ENCODE data around the gene DPM2. TPM values are rescaled to one million over a fixed set of nuclear protein-coding genes. Genes with fewer than 3 reads are reported as not detected.

The DPM2 gene
- total and polyA plus RNA-seq, 4 donors = 20.5 to 51.3 (median 50.9) TPM

- Histone ChIP-seq H3K9me3 (ENCODE audit: control insufficient read depth in 4 of 4, insufficient read depth in 3 of 4, low read length in 3 of 4) (no peaks in the 10 kb centered on the region), H3K27me3 (ENCODE audit: control insufficient read depth in 3 of 3, insufficient read depth in 3 of 3, low read length in 2 of 3) (no peaks in the 10 kb centered on the region), H3K27ac (ENCODE audit: low read depth in 1 of 2, low read length in 1 of 2) (no peak overlapping the region), H3K9ac (ENCODE audit: insufficient read depth in 1 of 2, low read length in 2 of 2) (no peak overlapping the region), H3K4me1 (ENCODE audit: control insufficient read depth in 5 of 5, insufficient read depth in 5 of 5, low read length in 5 of 5) (peaks cover 0 to 28% (median 5%) of the 10 kb centered on the region in 5 donors), H3K36me3 (ENCODE audit: control insufficient read depth in 4 of 4, insufficient read depth in 4 of 4, low read length in 4 of 4) (peaks cover 0 to 37% (median 18%) of the 10 kb centered on the region in 4 donors), H3K4me3 (no peak overlapping the region)
- ATAC-seq (ENCODE audit: insufficient read depth, low FRiP score) (no peak), DNase-seq (no peak)
- 84 to 91% methylated on average over 9 of the region's 9 CpGs for WGBS, 2 donors
- TF ChIP-seq CTCF (IDR thresholded peaks at IDR 0.05; ENCODE audit: control extremely low read depth, extremely low read depth) = no peak
Observed at GRCh38 chr9:127945942-127946341, 8.3 kb upstream of the DPM2 start.

- 92 to 95% methylated on average over 24 of the region's 24 CpGs for WGBS, 2 donors
- Histone ChIP-seq H3K36me3 (ENCODE audit: control insufficient read depth in 4 of 4, insufficient read depth in 4 of 4, low read length in 4 of 4) (peaks cover 0 to 37% (median 18%) of the 10 kb centered on the region in 4 donors), H3K4me1 (ENCODE audit: control insufficient read depth in 5 of 5, insufficient read depth in 5 of 5, low read length in 5 of 5) (peaks cover 0 to 23% (median 5%) of the 10 kb centered on the region in 5 donors), H3K27me3 (ENCODE audit: control insufficient read depth in 3 of 3, insufficient read depth in 3 of 3, low read length in 2 of 3) (no peaks in the 10 kb centered on the region), H3K9me3 (ENCODE audit: control insufficient read depth in 4 of 4, insufficient read depth in 3 of 4, low read length in 3 of 4) (no peaks in the 10 kb centered on the region), H3K4me3 (no peak overlapping the region), H3K27ac (ENCODE audit: low read depth in 1 of 2, low read length in 1 of 2) (no peak overlapping the region), H3K9ac (ENCODE audit: insufficient read depth in 1 of 2, low read length in 2 of 2) (no peak overlapping the region)
- TF ChIP-seq CTCF (IDR thresholded peaks at IDR 0.05; ENCODE audit: control extremely low read depth, extremely low read depth) = no peak
- no peak for DNase-seq
- ATAC-seq (ENCODE audit: insufficient read depth, low FRiP score) = no peak
Observed at GRCh38 chr9:127945338-127945737, 7.7 kb upstream of the DPM2 start.

- Histone ChIP-seq H3K9me3 (ENCODE audit: control insufficient read depth in 4 of 4, insufficient read depth in 3 of 4, low read length in 3 of 4) (no peaks in the 10 kb centered on the region), H3K9ac (ENCODE audit: insufficient read depth in 1 of 2, low read length in 2 of 2) (no peak overlapping the region), H3K4me3 (no peak overlapping the region), H3K27me3 (ENCODE audit: control insufficient read depth in 3 of 3, insufficient read depth in 3 of 3, low read length in 2 of 3) (no peaks in the 10 kb centered on the region), H3K36me3 (ENCODE audit: control insufficient read depth in 4 of 4, insufficient read depth in 4 of 4, low read length in 4 of 4) (peaks cover 0 to 37% (median 20%) of the 10 kb centered on the region in 4 donors), H3K4me1 (ENCODE audit: control insufficient read depth in 5 of 5, insufficient read depth in 5 of 5, low read length in 5 of 5) (peaks cover 0 to 23% (median 5%) of the 10 kb centered on the region in 5 donors), H3K27ac (ENCODE audit: low read depth in 1 of 2, low read length in 1 of 2) (no peak overlapping the region)
- ATAC-seq (ENCODE audit: insufficient read depth, low FRiP score) (no peak), DNase-seq (no peak)
- TF ChIP-seq CTCF (IDR thresholded peaks at IDR 0.05; ENCODE audit: control extremely low read depth, extremely low read depth) = no peak
- 95 to 96% methylated on average over 38 of the region's 38 CpGs for WGBS, 2 donors
Observed at GRCh38 chr9:127944586-127945218, 7.0 kb upstream of the DPM2 start.
